Measurements from ENCODE around the gene SUZ12. TPM values are rescaled to one million over a fixed set of nuclear protein-coding genes. Genes with fewer than 3 reads are reported as not detected.

Gene SUZ12
- polyA plus RNA-seq, 1 of the 3 experiments (the other 2 are of a cell fraction) = 6.3 TPM

DNA sequence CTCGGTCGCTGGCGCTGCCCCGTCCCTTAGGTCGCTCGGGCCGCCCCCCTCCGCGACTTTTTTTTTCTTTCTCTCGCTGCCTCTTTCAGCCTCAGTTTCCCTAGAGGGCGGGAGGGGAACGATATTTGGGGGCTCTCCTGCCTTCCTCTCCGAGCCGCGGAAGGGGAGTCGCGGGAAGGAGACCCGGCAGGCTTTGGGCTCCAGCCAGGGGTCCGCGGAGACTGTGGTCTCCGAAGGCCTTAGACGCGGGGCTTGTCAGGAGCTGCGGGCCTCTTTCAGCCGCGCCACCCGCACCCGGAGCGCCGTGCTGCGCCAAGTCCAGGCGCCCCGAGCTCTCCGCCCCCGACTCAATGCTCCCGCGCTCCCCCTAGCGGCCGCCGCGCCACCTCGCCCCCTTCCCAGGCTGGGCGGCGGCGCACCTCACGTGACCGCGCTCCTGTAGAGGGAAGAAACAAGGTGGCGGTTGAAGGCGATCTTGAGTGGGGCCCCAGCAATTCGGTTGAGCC lies 70.2 kb downstream of the SUZ12 start, which contains the start of gene LRRC37B (continued):
- TF ChIP-seq, protein P1, sequence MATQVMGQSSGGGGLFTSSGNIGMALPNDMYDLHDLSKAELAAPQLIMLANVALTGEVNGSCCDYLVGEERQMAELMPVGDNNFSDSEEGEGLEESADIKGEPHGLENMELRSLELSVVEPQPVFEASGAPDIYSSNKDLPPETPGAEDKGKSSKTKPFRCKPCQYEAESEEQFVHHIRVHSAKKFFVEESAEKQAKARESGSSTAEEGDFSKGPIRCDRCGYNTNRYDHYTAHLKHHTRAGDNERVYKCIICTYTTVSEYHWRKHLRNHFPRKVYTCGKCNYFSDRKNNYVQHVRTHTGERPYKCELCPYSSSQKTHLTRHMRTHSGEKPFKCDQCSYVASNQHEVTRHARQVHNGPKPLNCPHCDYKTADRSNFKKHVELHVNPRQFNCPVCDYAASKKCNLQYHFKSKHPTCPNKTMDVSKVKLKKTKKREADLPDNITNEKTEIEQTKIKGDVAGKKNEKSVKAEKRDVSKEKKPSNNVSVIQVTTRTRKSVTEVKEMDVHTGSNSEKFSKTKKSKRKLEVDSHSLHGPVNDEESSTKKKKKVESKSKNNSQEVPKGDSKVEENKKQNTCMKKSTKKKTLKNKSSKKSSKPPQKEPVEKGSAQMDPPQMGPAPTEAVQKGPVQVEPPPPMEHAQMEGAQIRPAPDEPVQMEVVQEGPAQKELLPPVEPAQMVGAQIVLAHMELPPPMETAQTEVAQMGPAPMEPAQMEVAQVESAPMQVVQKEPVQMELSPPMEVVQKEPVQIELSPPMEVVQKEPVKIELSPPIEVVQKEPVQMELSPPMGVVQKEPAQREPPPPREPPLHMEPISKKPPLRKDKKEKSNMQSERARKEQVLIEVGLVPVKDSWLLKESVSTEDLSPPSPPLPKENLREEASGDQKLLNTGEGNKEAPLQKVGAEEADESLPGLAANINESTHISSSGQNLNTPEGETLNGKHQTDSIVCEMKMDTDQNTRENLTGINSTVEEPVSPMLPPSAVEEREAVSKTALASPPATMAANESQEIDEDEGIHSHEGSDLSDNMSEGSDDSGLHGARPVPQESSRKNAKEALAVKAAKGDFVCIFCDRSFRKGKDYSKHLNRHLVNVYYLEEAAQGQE (IDR thresholded peaks at IDR 0.05; ENCODE audit: low read depth, low read length) = no peak
- TF ChIP-seq POLR2AphosphoS5 (IDR thresholded peaks at IDR 0.05; ENCODE audit: low read depth, low read length) (peak; percentile 51; the same call in 1 of the 2 replicates), TCF12 (IDR thresholded peaks at IDR 0.05) (no peak), EZH2phosphoT487 (IDR thresholded peaks at IDR 0.05; ENCODE audit: borderline replicate concordance, low read depth) (no peak), NFIC (IDR thresholded peaks at IDR 0.05; ENCODE audit: borderline replicate concordance) (no peak), EP300 (IDR thresholded peaks at IDR 0.05; ENCODE audit: borderline replicate concordance in 1 of 2, low read depth in 1 of 2, low read length in 1 of 2) (no peak)
- TF ChIP-seq, protein P2, sequence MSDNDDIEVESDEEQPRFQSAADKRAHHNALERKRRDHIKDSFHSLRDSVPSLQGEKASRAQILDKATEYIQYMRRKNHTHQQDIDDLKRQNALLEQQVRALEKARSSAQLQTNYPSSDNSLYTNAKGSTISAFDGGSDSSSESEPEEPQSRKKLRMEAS (IDR thresholded peaks at IDR 0.05; ENCODE audit: low read depth) = peak; percentile 61; the same call in 1 of the 2 replicates
- TF ChIP-seq, protein P3, sequence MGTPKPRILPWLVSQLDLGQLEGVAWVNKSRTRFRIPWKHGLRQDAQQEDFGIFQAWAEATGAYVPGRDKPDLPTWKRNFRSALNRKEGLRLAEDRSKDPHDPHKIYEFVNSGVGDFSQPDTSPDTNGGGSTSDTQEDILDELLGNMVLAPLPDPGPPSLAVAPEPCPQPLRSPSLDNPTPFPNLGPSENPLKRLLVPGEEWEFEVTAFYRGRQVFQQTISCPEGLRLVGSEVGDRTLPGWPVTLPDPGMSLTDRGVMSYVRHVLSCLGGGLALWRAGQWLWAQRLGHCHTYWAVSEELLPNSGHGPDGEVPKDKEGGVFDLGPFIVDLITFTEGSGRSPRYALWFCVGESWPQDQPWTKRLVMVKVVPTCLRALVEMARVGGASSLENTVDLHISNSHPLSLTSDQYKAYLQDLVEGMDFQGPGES (IDR thresholded peaks at IDR 0.05; ENCODE audit: low read depth, low read length) = no peak
- TF ChIP-seq, protein P4, sequence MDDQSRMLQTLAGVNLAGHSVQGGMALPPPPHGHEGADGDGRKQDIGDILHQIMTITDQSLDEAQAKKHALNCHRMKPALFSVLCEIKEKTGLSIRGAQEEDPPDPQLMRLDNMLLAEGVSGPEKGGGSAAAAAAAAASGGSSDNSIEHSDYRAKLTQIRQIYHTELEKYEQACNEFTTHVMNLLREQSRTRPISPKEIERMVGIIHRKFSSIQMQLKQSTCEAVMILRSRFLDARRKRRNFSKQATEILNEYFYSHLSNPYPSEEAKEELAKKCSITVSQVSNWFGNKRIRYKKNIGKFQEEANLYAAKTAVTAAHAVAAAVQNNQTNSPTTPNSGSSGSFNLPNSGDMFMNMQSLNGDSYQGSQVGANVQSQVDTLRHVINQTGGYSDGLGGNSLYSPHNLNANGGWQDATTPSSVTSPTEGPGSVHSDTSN (IDR thresholded peaks at IDR 0.05) = no peak
- TF ChIP-seq, protein P5, sequence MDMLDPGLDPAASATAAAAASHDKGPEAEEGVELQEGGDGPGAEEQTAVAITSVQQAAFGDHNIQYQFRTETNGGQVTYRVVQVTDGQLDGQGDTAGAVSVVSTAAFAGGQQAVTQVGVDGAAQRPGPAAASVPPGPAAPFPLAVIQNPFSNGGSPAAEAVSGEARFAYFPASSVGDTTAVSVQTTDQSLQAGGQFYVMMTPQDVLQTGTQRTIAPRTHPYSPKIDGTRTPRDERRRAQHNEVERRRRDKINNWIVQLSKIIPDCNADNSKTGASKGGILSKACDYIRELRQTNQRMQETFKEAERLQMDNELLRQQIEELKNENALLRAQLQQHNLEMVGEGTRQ (IDR thresholded peaks at IDR 0.05; ENCODE audit: borderline replicate concordance, low read depth, low read length) = peak; percentile 80
